SK-N-SH treated with all-trans-retinoic acid at 6 μM for 48 hours (cell line): ENCODE results near the gene HIPK1.
A peak's percentile ranks its signal among the peaks of the same experiment; 100 is the strongest.

Experiments used
- ATAC-seq: fragments of 200-7000 bp; cut with Tn5 transposase; 3 replicates; pipeline ENCODE4 v1.9.1; 2020; ENCODE audit warnings: mild to moderate bottlenecking, moderate library complexity
- ARNTL ChIP-seq: fragments of 450-650 bp; formaldehyde crosslinking; IDR thresholded peaks from 2 replicates; pipeline ENCODE4 v1.5.0; 2020; ENCODE audit warnings: low read depth, mild to moderate bottlenecking, moderate library complexity, borderline replicate concordance
- BACH2 ChIP-seq: fragments of 250-450 bp; sonication (Bioruptor Pico); IDR thresholded peaks from 2 replicates; pipeline ENCODE4 v1.9.0; 2021; ENCODE audit warnings: mild to moderate bottlenecking, borderline replicate concordance
- CSDC2 ChIP-seq: fragments of 250-450 bp; sonication (Bioruptor Pico); IDR thresholded peaks from 2 replicates; pipeline ENCODE4 v1.5.0; 2020; ENCODE audit warnings: mild to moderate bottlenecking, moderate library complexity
- ESRRG ChIP-seq: fragments of 250-450 bp; sonication (Bioruptor Pico); IDR thresholded peaks from 2 replicates; pipeline ENCODE4 v1.6.1; 2021; ENCODE audit warnings: mild to moderate bottlenecking
- GLIS3 ChIP-seq: fragments of 250-450 bp; sonication (Bioruptor Pico); IDR thresholded peaks from 2 replicates; pipeline ENCODE4 v1.5.0; 2020; ENCODE audit warnings: mild to moderate bottlenecking, moderate library complexity
- ISL1 ChIP-seq: fragments of 250-450 bp; sonication (Bioruptor Pico); IDR thresholded peaks from 2 replicates; pipeline ENCODE4 v2.1.2; 2022; ENCODE audit warnings: mild to moderate bottlenecking, moderate library complexity
- OSR1 ChIP-seq: fragments of 250-450 bp; sonication (Bioruptor Pico); IDR thresholded peaks from 2 replicates; pipeline ENCODE4 v1.8.0; 2022; ENCODE audit warnings: moderate library complexity, mild to moderate bottlenecking, inconsistent platforms
- PPARA ChIP-seq: fragments of 250-450 bp; sonication (Bioruptor Pico); IDR thresholded peaks from 2 replicates; pipeline ENCODE4 v1.5.0; 2020; ENCODE audit warnings: mild to moderate bottlenecking, borderline replicate concordance
- RARB ChIP-seq: fragments of 250-450 bp; sonication (Bioruptor Pico); IDR thresholded peaks from 2 replicates; pipeline ENCODE4 v1.8.0; 2021; ENCODE audit warnings: mild to moderate bottlenecking, moderate library complexity
- SNAI2 ChIP-seq: fragments of 250-450 bp; sonication (Bioruptor Pico); IDR thresholded peaks from 2 replicates; pipeline ENCODE4 v1.5.0; 2020; ENCODE audit warnings: mild to moderate bottlenecking, moderate library complexity
- TCF4 ChIP-seq: fragments of 250-450 bp; sonication (Bioruptor Pico); IDR thresholded peaks from 2 replicates; pipeline ENCODE4 v1.8.0; 2021; ENCODE audit warnings: mild to moderate bottlenecking, moderate library complexity, borderline replicate concordance
- TOX ChIP-seq: fragments of 250-450 bp; sonication (Bioruptor Pico); IDR thresholded peaks from 2 replicates; pipeline ENCODE4 v1.8.0; 2021; ENCODE audit warnings: mild to moderate bottlenecking, moderate library complexity, borderline replicate concordance
- ZC3H10 ChIP-seq: fragments of 250-450 bp; sonication (Bioruptor Pico); IDR thresholded peaks from 2 replicates; pipeline ENCODE4 v1.5.1; 2021; ENCODE audit warnings: mild to moderate bottlenecking, moderate library complexity
- ZFP3 ChIP-seq: fragments of 250-450 bp; sonication (Bioruptor Pico); IDR thresholded peaks from 2 replicates; pipeline ENCODE4 v1.5.0; 2020; ENCODE audit warnings: mild to moderate bottlenecking, moderate library complexity
- ZFP30 ChIP-seq: fragments of 450-650 bp; formaldehyde crosslinking; IDR thresholded peaks from 2 replicates; pipeline ENCODE4 v1.5.0; 2022; ENCODE audit warnings: mild to moderate bottlenecking, moderate library complexity
- ZNF565 ChIP-seq: fragments of 450-650 bp; formaldehyde crosslinking; conservative IDR thresholded peaks from 2 replicates; pipeline ENCODE4 v1.5.0; 2020; ENCODE audit warnings: low read depth, mild to moderate bottlenecking, moderate library complexity
- ZNF70 ChIP-seq: fragments of 450-650 bp; formaldehyde crosslinking; IDR thresholded peaks from 2 replicates; pipeline ENCODE4 v1.5.0; 2020; ENCODE audit warnings: mild to moderate bottlenecking, moderate library complexity
- ZNF8 ChIP-seq: fragments of 450-650 bp; formaldehyde crosslinking; IDR thresholded peaks from 2 replicates; pipeline ENCODE4 v1.5.0; 2020; ENCODE audit warnings: mild to moderate bottlenecking, moderate library complexity
- TF ChIP-seq, protein P1 (sequence below): fragments of 250-450 bp; sonication (Bioruptor Pico); IDR thresholded peaks from 2 replicates; pipeline ENCODE4 v1.5.0; 2020; ENCODE audit warnings: mild to moderate bottlenecking, moderate library complexity
- TF ChIP-seq, protein P2 (sequence below): fragments of 250-450 bp; sonication (Bioruptor Pico); IDR thresholded peaks from 2 replicates; pipeline ENCODE4 v1.8.0; 2021; ENCODE audit warnings: low read depth, mild to moderate bottlenecking, moderate library complexity, borderline replicate concordance
- TF ChIP-seq, protein P3 (sequence below): fragments of 250-450 bp; sonication (Bioruptor Pico); IDR thresholded peaks from 2 replicates; pipeline ENCODE4 v1.8.0; 2020; ENCODE audit warnings: mild to moderate bottlenecking, moderate library complexity, borderline replicate concordance
- TF ChIP-seq, protein P4 (sequence below): fragments of 250-450 bp; sonication (Bioruptor Pico); IDR thresholded peaks from 2 replicates; pipeline ENCODE4 v1.5.1; 2021; ENCODE audit warnings: mild to moderate bottlenecking, moderate library complexity
- TF ChIP-seq, protein P5 (sequence below): fragments of 250-450 bp; sonication (Bioruptor Pico); IDR thresholded peaks from 2 replicates; pipeline ENCODE4 v1.5.1; 2020; ENCODE audit warnings: low read depth, mild to moderate bottlenecking, moderate library complexity

The HIPK1 gene

DNA sequence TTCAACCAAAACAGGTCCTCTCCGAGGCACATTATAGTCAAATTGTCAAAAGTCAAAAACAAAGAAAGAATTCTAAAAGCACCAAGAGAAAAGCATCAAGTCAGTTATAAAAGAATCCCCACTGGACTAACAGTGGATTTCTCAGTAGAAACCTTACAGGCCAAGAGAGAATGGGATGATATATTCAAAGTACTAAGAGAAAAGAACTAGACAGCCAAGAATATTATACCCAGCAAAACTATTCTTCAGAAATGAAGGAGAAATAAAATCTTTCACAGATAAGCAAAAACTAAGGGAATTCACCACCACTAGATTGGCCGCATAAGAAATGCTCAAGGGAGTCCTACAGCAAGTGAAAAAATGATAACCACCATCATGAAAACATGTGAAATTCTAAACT lies 66.3 kb downstream of the HIPK1 start:
- ATAC-seq: no peak
- TF ChIP-seq GLIS3: no peak
- TF ChIP-seq, protein P1, sequence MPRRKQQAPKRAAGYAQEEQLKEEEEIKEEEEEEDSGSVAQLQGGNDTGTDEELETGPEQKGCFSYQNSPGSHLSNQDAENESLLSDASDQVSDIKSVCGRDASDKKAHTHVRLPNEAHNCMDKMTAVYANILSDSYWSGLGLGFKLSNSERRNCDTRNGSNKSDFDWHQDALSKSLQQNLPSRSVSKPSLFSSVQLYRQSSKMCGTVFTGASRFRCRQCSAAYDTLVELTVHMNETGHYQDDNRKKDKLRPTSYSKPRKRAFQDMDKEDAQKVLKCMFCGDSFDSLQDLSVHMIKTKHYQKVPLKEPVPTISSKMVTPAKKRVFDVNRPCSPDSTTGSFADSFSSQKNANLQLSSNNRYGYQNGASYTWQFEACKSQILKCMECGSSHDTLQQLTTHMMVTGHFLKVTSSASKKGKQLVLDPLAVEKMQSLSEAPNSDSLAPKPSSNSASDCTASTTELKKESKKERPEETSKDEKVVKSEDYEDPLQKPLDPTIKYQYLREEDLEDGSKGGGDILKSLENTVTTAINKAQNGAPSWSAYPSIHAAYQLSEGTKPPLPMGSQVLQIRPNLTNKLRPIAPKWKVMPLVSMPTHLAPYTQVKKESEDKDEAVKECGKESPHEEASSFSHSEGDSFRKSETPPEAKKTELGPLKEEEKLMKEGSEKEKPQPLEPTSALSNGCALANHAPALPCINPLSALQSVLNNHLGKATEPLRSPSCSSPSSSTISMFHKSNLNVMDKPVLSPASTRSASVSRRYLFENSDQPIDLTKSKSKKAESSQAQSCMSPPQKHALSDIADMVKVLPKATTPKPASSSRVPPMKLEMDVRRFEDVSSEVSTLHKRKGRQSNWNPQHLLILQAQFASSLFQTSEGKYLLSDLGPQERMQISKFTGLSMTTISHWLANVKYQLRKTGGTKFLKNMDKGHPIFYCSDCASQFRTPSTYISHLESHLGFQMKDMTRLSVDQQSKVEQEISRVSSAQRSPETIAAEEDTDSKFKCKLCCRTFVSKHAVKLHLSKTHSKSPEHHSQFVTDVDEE (CRISPR knock-in tag): no peak
- no peak for TF ChIP-seq ZC3H10 (CRISPR knock-in tag)
- TF ChIP-seq, protein P2, sequence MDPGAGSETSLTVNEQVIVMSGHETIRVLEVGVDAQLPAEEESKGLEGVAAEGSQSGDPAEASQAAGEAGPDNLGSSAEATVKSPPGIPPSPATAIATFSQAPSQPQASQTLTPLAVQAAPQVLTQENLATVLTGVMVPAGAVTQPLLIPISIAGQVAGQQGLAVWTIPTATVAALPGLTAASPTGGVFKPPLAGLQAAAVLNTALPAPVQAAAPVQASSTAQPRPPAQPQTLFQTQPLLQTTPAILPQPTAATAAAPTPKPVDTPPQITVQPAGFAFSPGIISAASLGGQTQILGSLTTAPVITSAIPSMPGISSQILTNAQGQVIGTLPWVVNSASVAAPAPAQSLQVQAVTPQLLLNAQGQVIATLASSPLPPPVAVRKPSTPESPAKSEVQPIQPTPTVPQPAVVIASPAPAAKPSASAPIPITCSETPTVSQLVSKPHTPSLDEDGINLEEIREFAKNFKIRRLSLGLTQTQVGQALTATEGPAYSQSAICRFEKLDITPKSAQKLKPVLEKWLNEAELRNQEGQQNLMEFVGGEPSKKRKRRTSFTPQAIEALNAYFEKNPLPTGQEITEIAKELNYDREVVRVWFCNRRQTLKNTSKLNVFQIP (CRISPR knock-in tag): no peak
- TF ChIP-seq CSDC2: no peak
- no peak for TF ChIP-seq ISL1 (CRISPR knock-in tag)
- TF ChIP-seq PPARA (CRISPR knock-in tag): no peak
- TF ChIP-seq TCF4 (CRISPR knock-in tag): no peak
- TF ChIP-seq, protein P3, sequence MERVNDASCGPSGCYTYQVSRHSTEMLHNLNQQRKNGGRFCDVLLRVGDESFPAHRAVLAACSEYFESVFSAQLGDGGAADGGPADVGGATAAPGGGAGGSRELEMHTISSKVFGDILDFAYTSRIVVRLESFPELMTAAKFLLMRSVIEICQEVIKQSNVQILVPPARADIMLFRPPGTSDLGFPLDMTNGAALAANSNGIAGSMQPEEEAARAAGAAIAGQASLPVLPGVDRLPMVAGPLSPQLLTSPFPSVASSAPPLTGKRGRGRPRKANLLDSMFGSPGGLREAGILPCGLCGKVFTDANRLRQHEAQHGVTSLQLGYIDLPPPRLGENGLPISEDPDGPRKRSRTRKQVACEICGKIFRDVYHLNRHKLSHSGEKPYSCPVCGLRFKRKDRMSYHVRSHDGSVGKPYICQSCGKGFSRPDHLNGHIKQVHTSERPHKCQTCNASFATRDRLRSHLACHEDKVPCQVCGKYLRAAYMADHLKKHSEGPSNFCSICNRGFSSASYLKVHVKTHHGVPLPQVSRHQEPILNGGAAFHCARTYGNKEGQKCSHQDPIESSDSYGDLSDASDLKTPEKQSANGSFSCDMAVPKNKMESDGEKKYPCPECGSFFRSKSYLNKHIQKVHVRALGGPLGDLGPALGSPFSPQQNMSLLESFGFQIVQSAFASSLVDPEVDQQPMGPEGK (CRISPR knock-in tag): no peak
- no peak for TF ChIP-seq SNAI2 (CRISPR knock-in tag)
- TF ChIP-seq BACH2 (CRISPR knock-in tag): no peak
- TF ChIP-seq ZNF565: no peak
- no peak for TF ChIP-seq ZNF8
- no peak for TF ChIP-seq RARB (CRISPR knock-in tag)
- no peak for TF ChIP-seq ZNF70 (CRISPR knock-in tag)
- TF ChIP-seq TOX (CRISPR knock-in tag): no peak
- TF ChIP-seq OSR1: no peak
- TF ChIP-seq ZFP3 (CRISPR knock-in tag): no peak
- TF ChIP-seq ZFP30 (CRISPR knock-in tag): no peak
- TF ChIP-seq, protein P4, sequence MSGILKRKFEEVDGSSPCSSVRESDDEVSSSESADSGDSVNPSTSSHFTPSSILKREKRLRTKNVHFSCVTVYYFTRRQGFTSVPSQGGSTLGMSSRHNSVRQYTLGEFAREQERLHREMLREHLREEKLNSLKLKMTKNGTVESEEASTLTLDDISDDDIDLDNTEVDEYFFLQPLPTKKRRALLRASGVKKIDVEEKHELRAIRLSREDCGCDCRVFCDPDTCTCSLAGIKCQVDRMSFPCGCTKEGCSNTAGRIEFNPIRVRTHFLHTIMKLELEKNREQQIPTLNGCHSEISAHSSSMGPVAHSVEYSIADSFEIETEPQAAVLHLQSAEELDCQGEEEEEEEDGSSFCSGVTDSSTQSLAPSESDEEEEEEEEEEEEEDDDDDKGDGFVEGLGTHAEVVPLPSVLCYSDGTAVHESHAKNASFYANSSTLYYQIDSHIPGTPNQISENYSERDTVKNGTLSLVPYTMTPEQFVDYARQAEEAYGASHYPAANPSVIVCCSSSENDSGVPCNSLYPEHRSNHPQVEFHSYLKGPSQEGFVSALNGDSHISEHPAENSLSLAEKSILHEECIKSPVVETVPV (CRISPR knock-in tag): no peak

DNA sequence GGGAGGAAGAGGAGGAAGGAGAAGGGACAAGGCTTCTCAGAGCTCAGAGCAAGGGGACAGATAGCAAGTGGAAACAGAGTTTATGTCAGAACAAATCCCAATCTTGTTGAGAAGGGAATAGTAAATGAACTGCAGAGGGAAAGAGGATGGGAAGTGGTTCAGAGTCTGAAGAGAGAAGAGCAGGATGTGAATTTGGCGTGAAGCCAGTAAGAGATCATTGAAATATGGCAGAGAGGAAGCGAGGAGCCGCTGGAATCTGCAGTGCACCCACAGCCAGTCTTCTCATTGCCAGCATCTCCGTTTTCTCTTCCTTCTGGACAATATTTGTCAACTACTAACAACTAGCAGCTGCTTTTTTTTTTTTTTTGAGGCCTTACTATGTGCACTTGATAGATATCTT lies 69.2 kb downstream of the HIPK1 start:
- ATAC-seq: peak; percentile 86
- no peak for TF ChIP-seq ZNF70 (CRISPR knock-in tag)
- TF ChIP-seq CSDC2: no peak
- TF ChIP-seq, protein P2 (CRISPR knock-in tag): no peak

DNA sequence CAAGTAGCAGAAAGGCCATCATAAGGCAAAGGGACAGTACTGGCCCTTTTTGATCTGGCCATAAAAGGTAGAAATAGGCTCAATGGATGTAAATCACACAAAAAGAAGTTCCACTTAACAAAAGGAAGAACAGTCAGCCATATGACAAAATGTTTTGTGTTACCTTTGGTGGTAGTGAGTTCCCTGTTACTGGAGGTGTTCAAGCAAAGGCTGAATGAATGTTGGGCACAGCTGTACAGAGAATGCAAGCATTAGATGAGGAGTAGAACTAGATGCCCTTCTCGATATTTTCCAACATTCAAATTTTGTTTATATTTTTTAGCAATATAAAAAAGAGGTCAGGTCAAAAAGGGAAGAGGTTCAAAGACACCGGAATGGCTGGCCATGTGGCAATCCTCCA lies 70.1 kb downstream of the HIPK1 start:
- TF ChIP-seq, protein P2 (CRISPR knock-in tag): no peak
- TF ChIP-seq PPARA (CRISPR knock-in tag): no peak
- no peak for TF ChIP-seq ZNF565
- no peak for TF ChIP-seq ZFP3 (CRISPR knock-in tag)
- no peak for TF ChIP-seq OSR1
- no peak for TF ChIP-seq ARNTL
- TF ChIP-seq ESRRG (CRISPR knock-in tag): no peak
- TF ChIP-seq CSDC2: no peak
- TF ChIP-seq ZNF70 (CRISPR knock-in tag): no peak
- no peak for TF ChIP-seq RARB (CRISPR knock-in tag)
- no peak for TF ChIP-seq ZNF8
- TF ChIP-seq, protein P5, sequence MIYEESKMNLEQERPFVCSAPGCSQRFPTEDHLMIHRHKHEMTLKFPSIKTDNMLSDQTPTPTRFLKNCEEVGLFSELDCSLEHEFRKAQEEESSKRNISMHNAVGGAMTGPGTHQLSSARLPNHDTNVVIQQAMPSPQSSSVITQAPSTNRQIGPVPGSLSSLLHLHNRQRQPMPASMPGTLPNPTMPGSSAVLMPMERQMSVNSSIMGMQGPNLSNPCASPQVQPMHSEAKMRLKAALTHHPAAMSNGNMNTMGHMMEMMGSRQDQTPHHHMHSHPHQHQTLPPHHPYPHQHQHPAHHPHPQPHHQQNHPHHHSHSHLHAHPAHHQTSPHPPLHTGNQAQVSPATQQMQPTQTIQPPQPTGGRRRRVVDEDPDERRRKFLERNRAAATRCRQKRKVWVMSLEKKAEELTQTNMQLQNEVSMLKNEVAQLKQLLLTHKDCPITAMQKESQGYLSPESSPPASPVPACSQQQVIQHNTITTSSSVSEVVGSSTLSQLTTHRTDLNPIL (CRISPR knock-in tag): no peak
- TF ChIP-seq, protein P4 (CRISPR knock-in tag): no peak
- ATAC-seq: no peak
